Esophagus (tissue), 2 donors: ENCODE measurements around the gene OSTC. TPM values are rescaled to one million over a fixed set of nuclear protein-coding genes. Genes with fewer than 3 reads are reported as not detected.

Source experiments
- H3K27ac ChIP-seq, 2 donors: one replicate each; pipeline ENCODE4 v1.5.1; 2013; ENCODE audit warnings: low read depth in 2 of 2, mild to moderate bottlenecking in 2 of 2, inconsistent platforms in 1 of 2, low read length in 1 of 2, moderate library complexity in 1 of 2
- H3K27me3 ChIP-seq, 2 donors: one replicate each; pipeline ENCODE4 v1.6.1; 2013; ENCODE audit warnings: low read length in 2 of 2, control low read depth in 1 of 2, mild to moderate bottlenecking in 1 of 2; ENCODE audit not compliant: insufficient read depth in 2 of 2, control insufficient read depth in 1 of 2
- H3K36me3 ChIP-seq, 2 donors: one replicate each; pipeline ENCODE4 v1.6.1; 2013; ENCODE audit warnings: low read length in 1 of 2; ENCODE audit not compliant: control insufficient read depth in 2 of 2, insufficient read depth in 2 of 2
- H3K4me1 ChIP-seq, 2 donors: one replicate each; pipeline ENCODE4 v1.6.1; 2013; ENCODE audit warnings: low read length in 1 of 2; ENCODE audit not compliant: control insufficient read depth in 2 of 2, insufficient read depth in 2 of 2
- H3K4me3 ChIP-seq, 2 donors: one replicate each; pipeline ENCODE4 v1.5.1; 2013; ENCODE audit warnings: low read length in 2 of 2, mild to moderate bottlenecking in 2 of 2, low read depth in 1 of 2, moderate library complexity in 1 of 2
- H3K9me3 ChIP-seq, 2 donors: one replicate each; pipeline ENCODE4 v1.6.1; 2013; ENCODE audit warnings: mild to moderate bottlenecking in 2 of 2, low read depth in 1 of 2, low read length in 1 of 2, moderate library complexity in 1 of 2; ENCODE audit not compliant: control insufficient read depth in 2 of 2, insufficient read depth in 1 of 2
- WGBS, 2 donors: extraction: QIAGEN DNeasy Blood & Tissue Kit; methylation state at CpG; one replicate each; pipeline ENCODE4 v1.1.7; 2013; 5-methylcytosine and 5-hydroxymethylcytosine counted together
- polyA plus RNA-seq, 2 donors: library from polyadenylated mRNA; stranded (reverse); fragments of 200-250 nt; gene quantifications; one replicate each; pipeline ENCODE4 v1.2.3, GENCODE V29; 2013
- donor health status: healthy with polysubstance abuse.
- donor health status: Bipolar disorder and iron deficiency.

OSTC gene
- polyA plus RNA-seq, 2 donors, result 62.9 to 81.1 TPM

DNA sequence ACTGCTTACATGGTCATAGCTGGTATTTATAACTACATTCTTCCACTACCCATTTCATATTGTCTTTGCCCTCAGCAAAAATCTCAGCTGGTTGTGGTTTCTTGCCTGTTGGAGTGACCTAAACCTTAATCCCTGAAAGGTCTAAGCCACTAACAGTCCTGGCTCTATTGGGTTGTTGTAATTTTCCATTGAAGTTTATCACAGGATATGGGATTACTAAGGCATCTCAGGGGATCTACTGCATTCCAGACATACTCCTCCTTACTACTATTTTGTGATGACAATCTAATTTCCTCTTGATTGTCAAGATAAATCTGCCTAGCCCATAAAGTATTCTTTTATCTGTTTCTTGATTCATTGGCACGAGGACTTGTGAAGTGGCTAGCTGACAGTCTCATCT, 6.2 kb upstream of the OSTC start:
- Histone ChIP-seq H3K36me3 (no peaks in the 10 kb centered on the region), H3K9me3 (no peaks in the 10 kb centered on the region), H3K4me3 (no peak overlapping the region), H3K27me3 (no peaks in the 10 kb centered on the region), H3K27ac (no peak overlapping the region), H3K4me1 (no peaks in the 10 kb centered on the region)
- 82 to 88% methylated on average over 1 of the region's 1 CpG for WGBS, 2 donors

DNA sequence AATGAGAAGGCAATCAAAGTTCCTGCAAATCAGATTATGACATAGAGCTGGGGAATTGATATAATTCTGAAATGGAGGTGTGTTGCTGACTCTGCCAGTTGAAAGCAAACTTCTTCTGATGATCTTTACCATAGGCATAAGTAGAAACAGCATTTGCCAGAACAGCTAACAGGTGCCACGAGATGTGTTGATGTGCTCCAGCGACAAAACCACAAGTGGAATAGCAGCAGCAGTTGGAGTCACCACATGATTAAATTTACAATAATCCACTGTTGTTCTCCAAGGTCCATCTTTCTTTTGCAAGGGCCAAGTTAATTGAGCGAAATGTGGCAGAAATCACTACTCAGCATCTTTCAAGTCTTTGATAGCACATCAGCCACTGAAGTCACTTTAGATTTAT, 3.7 kb upstream of the OSTC start:
- WGBS, 2 donors, result 86 to 90% methylated on average over 3 of the region's 3 CpGs
- H3K9me3 ChIP-seq, result no peaks in the 10 kb centered on the region
- no peaks in the 10 kb centered on the region for H3K36me3 ChIP-seq
- no peaks in the 10 kb centered on the region for H3K4me1 ChIP-seq
- no peak overlapping the region for H3K27ac ChIP-seq
- no peak overlapping the region for H3K4me3 ChIP-seq
- no peaks in the 10 kb centered on the region for H3K27me3 ChIP-seq

DNA sequence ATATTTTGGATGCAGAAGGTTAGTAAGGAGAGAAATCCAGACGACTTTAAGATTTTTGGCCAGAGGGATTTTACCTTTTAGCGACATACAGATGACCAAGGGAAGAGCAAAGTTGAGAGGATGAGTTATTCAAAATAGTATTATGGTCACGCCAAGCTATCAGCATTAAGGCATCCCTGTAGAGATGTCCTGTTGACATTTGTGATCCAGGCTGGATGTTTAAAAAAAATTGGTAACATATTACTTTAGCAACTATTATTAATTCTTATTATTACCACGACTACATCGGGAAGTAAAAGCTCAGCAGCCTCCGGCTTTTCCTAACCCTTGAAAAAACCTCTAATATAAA, 562 bp upstream of the OSTC start:
- H3K36me3 ChIP-seq, result no peaks in the 10 kb centered on the region
- H3K9me3 ChIP-seq, result no peaks in the 10 kb centered on the region
- H3K27me3 ChIP-seq, result no peaks in the 10 kb centered on the region
- H3K27ac ChIP-seq, result no peak overlapping the region
- peak overlapping the region in 1 of 2 donors; percentile 99 for H3K4me3 ChIP-seq
- peaks cover 0 to 3% of the 10 kb centered on the region in 2 donors for H3K4me1 ChIP-seq
- WGBS, 2 donors, result 2% methylated on average over 6 of the region's 6 CpGs

DNA sequence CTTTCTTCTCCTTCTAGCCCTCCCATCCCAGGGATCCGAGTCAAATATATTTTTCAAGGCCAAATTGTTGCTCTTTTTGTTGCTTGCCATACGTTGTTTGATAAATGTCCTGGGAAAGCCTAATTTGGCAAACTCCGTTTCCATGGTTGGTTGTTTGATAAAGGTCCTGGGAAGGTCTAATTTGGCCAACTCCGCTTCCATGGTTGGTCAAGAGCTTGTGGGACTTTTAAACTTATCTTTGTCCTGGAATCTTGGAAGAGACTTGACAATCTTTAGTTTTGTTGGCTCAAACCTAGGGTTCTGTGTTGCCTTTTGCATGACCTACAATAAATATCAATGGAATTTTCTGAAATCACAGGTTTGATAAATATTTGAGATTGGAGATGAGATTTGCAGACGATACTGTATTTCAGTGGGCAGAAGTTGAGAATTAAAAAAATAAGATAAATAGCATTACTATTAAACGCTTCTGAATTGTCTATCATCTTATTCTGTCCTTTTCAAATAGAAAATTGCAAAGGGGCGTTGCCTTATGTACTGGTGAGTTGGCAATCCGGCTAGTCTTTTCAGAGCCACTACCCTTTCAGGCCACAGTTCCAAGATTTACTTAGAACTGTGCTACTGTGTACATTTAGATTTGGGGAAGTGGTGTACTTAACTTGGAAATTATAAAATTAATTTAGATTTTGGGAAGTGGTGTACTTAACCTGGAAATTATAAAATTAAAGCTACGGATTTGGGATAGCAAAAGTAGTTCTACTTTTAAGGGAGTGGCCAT, 804 bp downstream of the OSTC start:
- 4% methylated on average over 9 of the region's 9 CpGs for WGBS, 2 donors
- Histone ChIP-seq H3K27me3 (no peaks in the 10 kb centered on the region), H3K27ac (peak overlapping the region; percentile 81 to 95), H3K4me3 (peak overlapping the region; percentile 81 to 99), H3K9me3 (no peaks in the 10 kb centered on the region), H3K36me3 (no peaks in the 10 kb centered on the region), H3K4me1 (peaks cover 0 to 3% of the 10 kb centered on the region in 2 donors)

DNA sequence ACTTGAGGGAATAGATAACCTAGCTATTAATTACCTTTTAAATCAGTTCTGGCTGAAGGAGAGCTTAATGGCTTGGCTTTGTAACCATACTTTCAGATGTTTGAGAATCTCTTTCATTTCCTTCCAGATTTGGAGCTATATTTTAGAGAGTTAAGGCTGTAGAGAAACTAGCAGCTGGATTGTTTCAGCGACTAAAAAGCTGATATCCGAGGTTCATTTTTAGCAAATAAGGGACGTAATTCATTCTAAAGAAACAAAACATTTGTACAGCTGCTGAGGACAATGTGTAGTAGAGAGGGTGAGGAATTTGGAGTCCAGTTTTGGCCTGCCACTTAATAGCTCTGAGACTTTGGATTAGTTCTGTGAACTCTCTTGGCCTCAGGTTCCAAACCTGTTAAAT, 12.2 kb downstream of the OSTC start:
- WGBS, 2 donors, result 60 to 61% methylated on average over 3 of the region's 3 CpGs
- H3K9me3 ChIP-seq, result no peaks in the 10 kb centered on the region
- H3K27me3 ChIP-seq, result no peaks in the 10 kb centered on the region
- peaks cover 3 to 8% of the 10 kb centered on the region in 2 donors for H3K36me3 ChIP-seq
- H3K4me3 ChIP-seq, result no peak overlapping the region
- no peak overlapping the region for H3K27ac ChIP-seq
- no peaks in the 10 kb centered on the region for H3K4me1 ChIP-seq

DNA sequence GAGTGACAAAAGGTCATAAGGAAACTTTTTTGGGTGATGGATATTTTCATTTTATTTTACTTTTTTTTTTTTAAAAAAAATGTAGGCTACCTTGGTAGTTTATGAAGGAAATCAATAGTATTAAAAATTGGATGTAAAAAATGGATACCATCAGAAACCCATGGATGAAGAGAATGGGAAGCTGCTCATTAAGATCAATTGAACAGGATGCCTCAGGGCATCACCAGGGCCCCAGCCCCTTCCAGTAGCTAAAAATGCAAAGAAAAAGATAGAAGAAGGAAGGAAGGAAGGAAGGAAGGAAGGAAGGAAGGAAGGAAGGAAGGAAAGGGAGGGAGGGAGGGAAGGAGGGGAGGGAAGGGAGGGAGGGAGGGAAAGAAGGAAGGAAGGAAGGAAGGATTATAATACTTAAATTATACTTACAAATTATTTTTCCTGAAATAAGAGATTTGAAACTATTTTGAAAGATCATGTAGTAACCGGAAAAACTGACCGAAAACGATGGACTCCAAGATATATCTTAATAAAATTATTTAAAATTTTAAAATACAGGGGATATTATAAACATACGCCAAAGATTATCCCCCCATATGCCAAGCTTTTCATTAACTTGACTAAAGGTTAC, 24.1 kb downstream of the OSTC start:
- Histone ChIP-seq H3K9me3 (no peaks in the 10 kb centered on the region), H3K27me3 (no peaks in the 10 kb centered on the region), H3K27ac (no peak overlapping the region), H3K4me3 (no peak overlapping the region), H3K36me3 (no peaks in the 10 kb centered on the region), H3K4me1 (no peaks in the 10 kb centered on the region)
- 75 to 87% methylated on average over 4 of the region's 4 CpGs for WGBS, 2 donors

DNA sequence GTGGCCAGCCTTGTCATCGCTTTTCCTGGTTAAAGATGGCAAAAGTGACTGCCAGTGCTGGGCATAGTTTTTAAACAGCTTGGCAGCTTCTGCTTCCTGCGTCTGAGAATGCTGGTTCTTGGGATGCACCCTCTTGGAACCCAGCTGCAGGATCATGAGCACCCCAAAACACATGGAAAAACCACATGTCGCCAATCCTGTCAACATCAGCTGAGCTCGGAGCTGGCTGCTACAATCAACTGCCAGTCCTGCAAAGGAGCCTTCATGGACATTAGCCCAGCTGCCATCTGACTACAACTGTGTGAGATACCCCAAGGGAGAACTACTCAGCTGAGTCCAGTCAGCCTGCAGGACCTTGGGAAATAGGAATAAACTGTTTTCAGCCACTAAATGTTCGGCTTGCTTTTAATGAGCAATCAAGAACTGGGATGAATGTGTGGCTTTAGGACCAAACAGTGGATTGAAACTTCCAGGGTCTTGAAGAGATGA, 31.0 kb downstream of the OSTC start:
- H3K4me1 ChIP-seq, result no peaks in the 10 kb centered on the region
- H3K4me3 ChIP-seq, result no peak overlapping the region
- no peaks in the 10 kb centered on the region for H3K27me3 ChIP-seq
- H3K9me3 ChIP-seq, result no peaks in the 10 kb centered on the region
- WGBS, 2 donors, result 90 to 92% methylated on average over 5 of the region's 5 CpGs
- H3K36me3 ChIP-seq, result no peaks in the 10 kb centered on the region
- no peak overlapping the region for H3K27ac ChIP-seq

DNA sequence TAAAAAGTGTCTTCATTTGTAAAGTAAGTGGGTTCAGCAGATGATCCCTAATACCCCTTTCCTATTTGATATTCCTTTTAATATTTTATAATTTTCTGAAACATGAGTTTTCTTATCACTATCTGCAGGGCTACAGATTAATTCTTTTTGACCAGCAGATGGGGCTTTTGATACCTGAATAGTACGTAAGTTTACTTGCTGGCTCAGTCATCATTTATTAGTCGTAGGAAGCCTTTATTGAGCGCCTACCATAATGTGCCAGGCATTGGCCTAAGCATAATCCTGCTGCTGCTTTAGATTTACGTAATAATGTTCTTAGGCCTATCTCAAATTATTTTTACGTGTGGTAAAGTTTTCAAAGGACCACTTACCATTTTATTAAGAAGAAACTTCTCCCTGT, 33.1 kb downstream of the OSTC start:
- no peaks in the 10 kb centered on the region for H3K9me3 ChIP-seq
- WGBS, 2 donors, result 15 to 35% methylated on average over 5 of the region's 5 CpGs
- no peak overlapping the region for H3K4me3 ChIP-seq
- no peaks in the 10 kb centered on the region for H3K27me3 ChIP-seq
- no peak overlapping the region for H3K27ac ChIP-seq
- H3K36me3 ChIP-seq, result no peaks in the 10 kb centered on the region
- H3K4me1 ChIP-seq, result no peaks in the 10 kb centered on the region

DNA sequence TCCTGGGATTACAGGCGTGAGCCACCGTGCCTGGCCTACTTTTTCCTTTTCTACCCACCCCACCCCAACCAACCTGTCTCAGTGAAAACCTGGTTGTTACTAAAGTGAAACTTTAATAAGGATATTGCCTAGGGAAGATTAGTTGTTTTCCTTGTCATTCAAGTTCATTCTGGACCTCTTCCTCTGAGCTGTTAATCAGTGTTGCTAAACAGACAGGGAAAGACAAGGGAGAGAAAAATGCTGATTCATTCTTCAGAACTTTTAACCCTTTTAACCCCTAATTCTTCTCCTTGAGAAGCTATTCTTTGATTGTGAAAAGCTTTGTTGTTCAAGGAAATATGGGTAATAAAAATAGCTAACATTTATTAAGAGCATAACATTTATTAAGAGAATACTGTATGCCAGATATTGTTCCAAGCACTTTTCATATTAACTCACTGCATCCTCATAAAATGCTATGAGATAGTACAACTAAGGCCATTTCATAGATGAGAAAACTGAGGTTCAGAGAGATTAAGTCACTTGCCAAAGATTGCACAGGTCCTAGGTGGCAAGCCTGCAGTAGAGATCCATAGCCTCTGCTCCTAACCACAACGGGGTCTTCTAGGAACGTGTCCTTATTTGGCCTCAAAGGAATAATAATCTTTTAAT, 34.8 kb downstream of the OSTC start:
- H3K4me3 ChIP-seq, result no peak overlapping the region
- 78 to 87% methylated on average over 4 of the region's 4 CpGs for WGBS, 2 donors
- H3K27ac ChIP-seq, result no peak overlapping the region
- no peaks in the 10 kb centered on the region for H3K36me3 ChIP-seq
- no peaks in the 10 kb centered on the region for H3K4me1 ChIP-seq
- no peaks in the 10 kb centered on the region for H3K27me3 ChIP-seq
- no peaks in the 10 kb centered on the region for H3K9me3 ChIP-seq
